K562 (cell line): ENCODE measurements around the gene NLRP6. TPM values are rescaled to one million over a fixed set of nuclear protein-coding genes. Genes with fewer than 3 reads are reported as not detected.

ENCODE experiments used
- BRD4 ChIP-seq: fragments of 200-600 bp; sonication (generic); IDR thresholded peaks from 2 replicates; pipeline ENCODE4 v1.6.1; 2017; ENCODE audit warnings: inconsistent platforms
- CBX8 ChIP-seq: fragments of 200-600 bp; sonication (generic); IDR thresholded peaks from 2 replicates; pipeline ENCODE4 v1.6.1; 2012; ENCODE audit warnings: borderline replicate concordance, mixed run types, low read depth, mild to moderate bottlenecking, moderate library complexity, mixed read lengths, low read length, control low read depth, inconsistent platforms; ENCODE audit not compliant: poor library complexity, severe bottlenecking; ENCODE audit errors: extremely low read depth
- CEBPB ChIP-seq: fragments of 450-650 bp; IDR thresholded peaks from 2 replicates; pipeline ENCODE4 v1.6.1; 2016; ENCODE audit warnings: missing genetic modification characterization, missing compliant biosample characterization
- CEBPG ChIP-seq, 3 experiments: fragments of 200-800 bp in 1 of 3; sonication (Bioruptor generic) in 1 of 3; sonication (generic) in 1 of 3; formaldehyde crosslinking in 1 of 3; IDR thresholded peaks in 2 of 3; conservative IDR thresholded peaks in 1 of 3; 2 replicates each; pipeline versions ENCODE4 v1.6.1 to v1.8.0; 2016 to 2022; ENCODE audit warnings: missing compliant biosample characterization in 2 of 3, missing genetic modification characterization in 2 of 3, mild to moderate bottlenecking in 1 of 3, missing genetic modification reagents in 1 of 3
- LEF1 ChIP-seq: fragments of 450-650 bp; IDR thresholded peaks from 2 replicates; pipeline ENCODE4 v1.6.1; 2016; ENCODE audit warnings: mild to moderate bottlenecking
- NR2F6 ChIP-seq: fragments of 450-650 bp; formaldehyde crosslinking; IDR thresholded peaks from 2 replicates; pipeline ENCODE4 v1.4.0; 2020; ENCODE audit warnings: mild to moderate bottlenecking
- NRF1 ChIP-seq, 2 experiments: fragments of 450-650 bp; IDR thresholded peaks in 1 of 2; conservative IDR thresholded peaks in 1 of 2; 2 replicates each; pipeline ENCODE4 v1.6.1; 2014; ENCODE audit warnings: mild to moderate bottlenecking in 2 of 2
- PPARD ChIP-seq: fragments of 250-450 bp; sonication (Bioruptor Pico); IDR thresholded peaks from 2 replicates; pipeline ENCODE4 v1.8.0; 2022; ENCODE audit warnings: inconsistent platforms, mild to moderate bottlenecking, moderate library complexity
- RAD21 ChIP-seq, 2 experiments: fragments of 250-450 bp in 1 of 2; fragments of 450-650 bp in 1 of 2; sonication (Bioruptor Pico) in 1 of 2; formaldehyde crosslinking in 1 of 2; IDR thresholded peaks in 1 of 2; conservative IDR thresholded peaks in 1 of 2; 2 replicates each; pipeline versions ENCODE4 v1.4.0 to v1.8.0; 2020 to 2022; ENCODE audit warnings: mild to moderate bottlenecking in 2 of 2, moderate library complexity in 1 of 2
- RBM17 ChIP-seq: fragments of 200-400 bp; formaldehyde crosslinking; IDR thresholded peaks from 2 replicates; pipeline ENCODE4 v1.6.1; 2017; ENCODE audit warnings: low read depth, mild to moderate bottlenecking, low read length, borderline replicate concordance
- SMC3 ChIP-seq: conservative IDR thresholded peaks from 2 replicates; pipeline ENCODE4 v1.6.1; 2011; ENCODE audit warnings: low read depth, low read length, improper control_type of control experiment; ENCODE audit not compliant: insufficient read depth
- TCFL5 ChIP-seq: fragments of 250-450 bp; sonication (Bioruptor Pico); conservative IDR thresholded peaks from 2 replicates; pipeline ENCODE4 v1.6.1; 2021; ENCODE audit warnings: mild to moderate bottlenecking, moderate library complexity, matching md5 sums
- ZBTB7A ChIP-seq: IDR thresholded peaks from 2 replicates; pipeline ENCODE4 v1.6.1; 2011; ENCODE audit warnings: low read depth, mild to moderate bottlenecking, low read length, moderate library complexity, borderline replicate concordance; ENCODE audit not compliant: control insufficient read depth
- ZFP30 ChIP-seq: fragments of 250-450 bp; sonication (Bioruptor Pico); IDR thresholded peaks from 2 replicates; pipeline ENCODE4 v1.8.0; 2022; ENCODE audit warnings: moderate library complexity, mild to moderate bottlenecking, inconsistent platforms, borderline replicate concordance
- ZNF23 ChIP-seq: fragments of 250-450 bp; sonication (Bioruptor Pico); IDR thresholded peaks from 2 replicates; pipeline ENCODE4 v1.4.0; 2020; ENCODE audit warnings: mild to moderate bottlenecking
- ZNF384 ChIP-seq: IDR thresholded peaks from 2 replicates; pipeline ENCODE4 v1.6.1; 2012; ENCODE audit warnings: low read depth, low read length, improper control_type of control experiment
- ZNF77 ChIP-seq: fragments of 250-450 bp; sonication (Bioruptor Pico); IDR thresholded peaks from 2 replicates; pipeline ENCODE4 v1.5.0; 2020
- polyA plus RNA-seq, 8 experiments: library from polyadenylated mRNA; depleted of rRNA in 4 of 8; stranded (reverse) in 5 of 8; unstranded in 3 of 8; fragments of >200 nt; fragmentation: Nextera tagmentation in 2 of 8; fragmentation: Illumina TruSeq in 1 of 8; extraction: Ambion mirVana in 2 of 8; extraction: Trizol in 1 of 8; gene quantifications; 2 replicates each; pipeline versions ENCODE4 v1.2.1 to v1.2.3, GENCODE V29; 2011 to 2014; ENCODE audit warnings: inconsistent platforms in 1 of 8, missing spikeins in 1 of 8
- total RNA-seq, 7 experiments: library from RNA; depleted of rRNA in 6 of 7; stranded (reverse); fragments of >200 nt in 6 of 7; fragmentation: Illumina TruSeq in 2 of 7; extraction: Trizol in 2 of 7; gene quantifications; 2 replicates each; pipeline versions ENCODE4 v1.2.1 to v1.2.3, GENCODE V29; 2011 to 2021; ENCODE audit warnings: low replicate concordance in 1 of 7
- TF ChIP-seq, protein P1 (sequence below): fragments of 200-800 bp; sonication (Bioruptor generic); IDR thresholded peaks from 2 replicates; pipeline ENCODE4 v1.6.1; 2017; ENCODE audit warnings: missing genetic modification characterization, missing compliant biosample characterization
- TF ChIP-seq, protein P2 (sequence below): fragments of 250-450 bp; sonication (Bioruptor Pico); IDR thresholded peaks from 2 replicates; pipeline ENCODE4 v1.5.0; 2020; ENCODE audit warnings: mild to moderate bottlenecking
- TF ChIP-seq, protein P3 (sequence below): fragments of 250-450 bp; sonication (Bioruptor Pico); IDR thresholded peaks from 2 replicates; pipeline ENCODE4 v1.6.1; 2021; ENCODE audit warnings: mild to moderate bottlenecking
- TF ChIP-seq, protein P4 (sequence below): fragments of 450-650 bp; IDR thresholded peaks from 2 replicates; pipeline ENCODE4 v1.6.1; 2016; ENCODE audit warnings: low read depth, mild to moderate bottlenecking, moderate library complexity
- TF ChIP-seq, protein P5 (sequence below): sonication (generic); formaldehyde crosslinking; IDR thresholded peaks from 2 replicates; pipeline ENCODE4 v1.9.0; 2022; ENCODE audit warnings: mild to moderate bottlenecking, missing genetic modification reagents

Gene NLRP6
- total and polyA plus RNA-seq, 9 of the 15 experiments (the other 6 are each of a cell fraction or from before 2014, with no cell fraction given), result 0.03 to 0.18 (median 0.15) TPM; not detected in 5

DNA sequence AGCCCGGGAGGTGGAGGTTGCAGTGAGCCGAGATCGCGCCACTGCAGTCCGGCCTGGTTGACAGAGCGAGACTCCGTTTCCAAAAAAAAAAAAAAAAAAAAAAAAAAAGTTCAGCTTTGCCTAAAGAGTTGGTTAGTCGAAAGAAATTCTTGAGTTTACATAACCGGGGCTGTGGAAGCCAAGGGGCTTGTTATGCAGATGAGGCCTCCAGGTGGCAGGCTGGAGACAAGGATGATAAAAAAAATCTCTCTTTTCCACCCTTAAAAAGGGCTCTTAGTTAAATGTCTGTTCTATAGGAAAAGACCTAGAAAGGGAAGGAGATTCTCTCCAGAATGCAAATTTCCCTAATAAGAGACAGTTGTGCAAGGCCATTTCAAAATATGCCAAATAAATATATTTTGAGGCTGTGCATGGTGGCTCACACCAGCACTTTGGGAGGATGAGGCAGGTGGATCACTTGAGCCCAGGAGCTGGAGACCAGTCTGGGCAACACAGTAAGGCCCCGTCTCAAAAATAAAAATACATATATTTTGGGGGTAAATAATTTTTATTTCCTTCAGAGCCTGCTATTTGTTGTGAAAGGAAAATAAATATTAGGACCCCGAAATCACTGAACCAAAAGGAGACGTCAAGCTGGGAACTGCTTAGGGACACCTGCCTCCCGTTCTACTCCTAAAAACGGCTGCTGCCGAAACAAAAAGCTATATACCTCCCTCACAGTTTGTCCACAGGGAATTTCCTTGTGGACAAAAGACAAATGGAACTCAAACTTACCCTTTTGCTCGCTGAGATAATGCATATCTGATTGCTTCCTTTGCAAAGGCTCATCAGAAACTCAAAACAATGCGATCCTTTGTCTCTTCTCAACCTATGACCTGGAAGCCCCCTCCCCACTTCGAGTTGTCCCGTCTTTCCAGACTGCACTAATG is 27.0 kb downstream of the NLRP6 start (continued):
- TF ChIP-seq, protein P1, sequence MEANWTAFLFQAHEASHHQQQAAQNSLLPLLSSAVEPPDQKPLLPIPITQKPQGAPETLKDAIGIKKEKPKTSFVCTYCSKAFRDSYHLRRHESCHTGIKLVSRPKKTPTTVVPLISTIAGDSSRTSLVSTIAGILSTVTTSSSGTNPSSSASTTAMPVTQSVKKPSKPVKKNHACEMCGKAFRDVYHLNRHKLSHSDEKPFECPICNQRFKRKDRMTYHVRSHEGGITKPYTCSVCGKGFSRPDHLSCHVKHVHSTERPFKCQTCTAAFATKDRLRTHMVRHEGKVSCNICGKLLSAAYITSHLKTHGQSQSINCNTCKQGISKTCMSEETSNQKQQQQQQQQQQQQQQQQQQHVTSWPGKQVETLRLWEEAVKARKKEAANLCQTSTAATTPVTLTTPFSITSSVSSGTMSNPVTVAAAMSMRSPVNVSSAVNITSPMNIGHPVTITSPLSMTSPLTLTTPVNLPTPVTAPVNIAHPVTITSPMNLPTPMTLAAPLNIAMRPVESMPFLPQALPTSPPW (CRISPR knock-in tag), result peak; percentile 45
- TF ChIP-seq ZNF384 (peak; percentile 93), ZNF23 (CRISPR knock-in tag) (no peak), ZFP30 (CRISPR knock-in tag) (no peak), ZNF77 (CRISPR knock-in tag) (no peak), SMC3 (peak; percentile 73), NRF1 (conservative IDR thresholded peaks at IDR 0.05 in 1 of 2, IDR thresholded peaks at IDR 0.05 in 1 of 2) (no peak), CEBPB (no peak), LEF1 (no peak), TCFL5 (CRISPR knock-in tag) (no peak), RBM17 (no peak), BRD4 (no peak), CEBPG (CRISPR knock-in tag; IDR thresholded peaks at IDR 0.05) (no peak), CEBPG (tag; conservative IDR thresholded peaks at IDR 0.05 in 1 of 2, IDR thresholded peaks at IDR 0.05 in 1 of 2) (no peak), NR2F6 (CRISPR knock-in tag) (no peak), PPARD (CRISPR knock-in tag) (no peak), CBX8 (no peak), RAD21 (CRISPR knock-in tag; conservative IDR thresholded peaks at IDR 0.05 in 1 of 2, IDR thresholded peaks at IDR 0.05 in 1 of 2) (peak; percentile 76 to 80), ZBTB7A (0 out of 2 replicates have a peak, but pooled peaks have one; percentile 30)
- TF ChIP-seq, protein P2, sequence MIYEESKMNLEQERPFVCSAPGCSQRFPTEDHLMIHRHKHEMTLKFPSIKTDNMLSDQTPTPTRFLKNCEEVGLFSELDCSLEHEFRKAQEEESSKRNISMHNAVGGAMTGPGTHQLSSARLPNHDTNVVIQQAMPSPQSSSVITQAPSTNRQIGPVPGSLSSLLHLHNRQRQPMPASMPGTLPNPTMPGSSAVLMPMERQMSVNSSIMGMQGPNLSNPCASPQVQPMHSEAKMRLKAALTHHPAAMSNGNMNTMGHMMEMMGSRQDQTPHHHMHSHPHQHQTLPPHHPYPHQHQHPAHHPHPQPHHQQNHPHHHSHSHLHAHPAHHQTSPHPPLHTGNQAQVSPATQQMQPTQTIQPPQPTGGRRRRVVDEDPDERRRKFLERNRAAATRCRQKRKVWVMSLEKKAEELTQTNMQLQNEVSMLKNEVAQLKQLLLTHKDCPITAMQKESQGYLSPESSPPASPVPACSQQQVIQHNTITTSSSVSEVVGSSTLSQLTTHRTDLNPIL (CRISPR knock-in tag), result no peak
- TF ChIP-seq, protein P3, sequence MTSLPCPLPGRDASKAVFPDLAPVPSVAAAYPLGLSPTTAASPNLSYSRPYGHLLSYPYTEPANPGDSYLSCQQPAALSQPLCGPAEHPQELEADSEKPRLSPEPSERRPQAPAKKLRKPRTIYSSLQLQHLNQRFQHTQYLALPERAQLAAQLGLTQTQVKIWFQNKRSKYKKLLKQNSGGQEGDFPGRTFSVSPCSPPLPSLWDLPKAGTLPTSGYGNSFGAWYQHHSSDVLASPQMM (CRISPR knock-in tag), result no peak
- TF ChIP-seq, protein P4, sequence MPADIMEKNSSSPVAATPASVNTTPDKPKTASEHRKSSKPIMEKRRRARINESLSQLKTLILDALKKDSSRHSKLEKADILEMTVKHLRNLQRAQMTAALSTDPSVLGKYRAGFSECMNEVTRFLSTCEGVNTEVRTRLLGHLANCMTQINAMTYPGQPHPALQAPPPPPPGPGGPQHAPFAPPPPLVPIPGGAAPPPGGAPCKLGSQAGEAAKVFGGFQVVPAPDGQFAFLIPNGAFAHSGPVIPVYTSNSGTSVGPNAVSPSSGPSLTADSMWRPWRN, result no peak
- TF ChIP-seq, protein P5, sequence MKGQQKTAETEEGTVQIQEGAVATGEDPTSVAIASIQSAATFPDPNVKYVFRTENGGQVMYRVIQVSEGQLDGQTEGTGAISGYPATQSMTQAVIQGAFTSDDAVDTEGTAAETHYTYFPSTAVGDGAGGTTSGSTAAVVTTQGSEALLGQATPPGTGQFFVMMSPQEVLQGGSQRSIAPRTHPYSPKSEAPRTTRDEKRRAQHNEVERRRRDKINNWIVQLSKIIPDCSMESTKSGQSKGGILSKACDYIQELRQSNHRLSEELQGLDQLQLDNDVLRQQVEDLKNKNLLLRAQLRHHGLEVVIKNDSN (CRISPR knock-in tag), result no peak
